Measurements from ENCODE around the gene ZBTB7B. TPM values are rescaled to one million over a fixed set of nuclear protein-coding genes. Genes with fewer than 3 reads are reported as not detected.

The ZBTB7B gene
- total and polyA plus RNA-seq, 9 of the 15 experiments (the other 6 are each of a cell fraction or from before 2014, with no cell fraction given) = 0.04 to 46.5 (median 15.2) TPM

DNA sequence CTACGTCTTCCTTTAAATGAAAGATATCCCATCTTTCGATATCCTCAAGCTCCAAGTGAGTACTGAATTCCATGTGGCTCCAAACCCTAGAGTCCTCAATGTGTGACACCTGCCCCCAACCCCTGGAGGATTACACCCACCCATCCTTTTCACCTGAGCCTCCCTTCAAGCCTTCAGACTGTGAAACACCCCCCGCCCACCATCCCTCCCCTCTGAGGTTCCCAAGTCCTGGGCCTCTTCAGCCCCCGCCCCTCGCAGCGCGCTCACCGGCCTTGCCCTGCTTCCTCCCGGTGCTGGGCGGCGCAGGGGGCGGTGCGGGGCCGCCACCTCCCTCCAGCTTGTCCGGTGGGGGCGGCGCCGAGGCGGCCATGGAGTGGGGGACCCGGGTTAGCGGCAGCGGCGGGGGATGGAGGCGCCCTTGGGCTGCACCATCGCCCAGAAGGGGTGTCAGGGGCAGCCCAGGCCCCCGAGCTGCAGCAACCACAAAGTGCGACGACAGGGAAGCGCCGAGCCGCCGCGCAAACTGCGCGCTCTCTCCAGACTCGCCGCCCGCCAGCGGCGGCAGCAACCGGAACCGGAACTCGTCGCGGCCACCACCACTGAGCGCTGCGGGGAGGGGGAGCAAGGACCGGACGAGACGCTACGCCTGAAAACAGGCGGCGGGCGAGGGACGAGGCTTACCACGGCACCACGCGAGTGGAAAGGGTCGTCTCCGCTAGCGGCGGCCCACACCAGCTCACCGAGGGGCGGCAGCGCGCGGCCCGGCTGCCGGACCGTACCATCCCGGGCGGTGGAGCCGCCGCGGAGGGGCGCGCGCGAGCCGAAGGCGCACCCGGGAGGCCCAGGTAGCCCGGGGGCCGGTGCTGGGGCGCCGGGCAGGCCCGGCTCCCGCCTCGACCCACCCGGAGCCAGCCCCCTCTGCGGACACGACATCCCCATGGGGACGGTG is 41.1 kb upstream of the ZBTB7B start, which contains the start of gene PYGO2 (continued):
- TF ChIP-seq, protein P1, sequence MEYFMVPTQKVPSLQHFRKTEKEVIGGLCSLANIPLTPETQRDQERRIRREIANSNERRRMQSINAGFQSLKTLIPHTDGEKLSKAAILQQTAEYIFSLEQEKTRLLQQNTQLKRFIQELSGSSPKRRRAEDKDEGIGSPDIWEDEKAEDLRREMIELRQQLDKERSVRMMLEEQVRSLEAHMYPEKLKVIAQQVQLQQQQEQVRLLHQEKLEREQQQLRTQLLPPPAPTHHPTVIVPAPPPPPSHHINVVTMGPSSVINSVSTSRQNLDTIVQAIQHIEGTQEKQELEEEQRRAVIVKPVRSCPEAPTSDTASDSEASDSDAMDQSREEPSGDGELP (CRISPR knock-in tag; IDR thresholded peaks at IDR 0.05; ENCODE audit: borderline replicate concordance) = peak; percentile 78
- TF ChIP-seq EGR1 (conservative IDR thresholded peaks at IDR 0.05) (peak; percentile 83), NCOR1 (IDR thresholded peaks at IDR 0.05) (peak; percentile 54; the same call in 1 of the 2 replicates), SIRT6 (IDR thresholded peaks at IDR 0.05; ENCODE audit: low read depth, low read length) (no peak), NR1H2 (CRISPR knock-in tag; IDR thresholded peaks at IDR 0.05) (peak; percentile 89; the same call in 1 of the 2 replicates), POLR2AphosphoS2 (IDR thresholded peaks at IDR 0.05; ENCODE audit: low read length) (peak; percentile 95), NR4A1 (CRISPR knock-in tag; IDR thresholded peaks at IDR 0.05) (0 out of 2 replicates have a peak, but pooled peaks have one; percentile 47), NR4A1 (tag; IDR thresholded peaks at IDR 0.05) (no peak; the same call in 1 of the 2 replicates), CC2D1A (IDR thresholded peaks at IDR 0.05) (no peak), ZBED1 (IDR thresholded peaks at IDR 0.05) (peak; percentile 70; the same call in 1 of the 2 replicates), MYBL2 (IDR thresholded peaks at IDR 0.05; ENCODE audit: low read depth) (no peak), MYBL2 (CRISPR knock-in tag; IDR thresholded peaks at IDR 0.05; ENCODE audit: borderline replicate concordance) (no peak), PHTF2 (CRISPR knock-in tag; IDR thresholded peaks at IDR 0.05) (peak; percentile 59; the same call in 1 of the 2 replicates), RBM17 (IDR thresholded peaks at IDR 0.05; ENCODE audit: borderline replicate concordance, low read depth, low read length) (no peak), BMI1 (IDR thresholded peaks at IDR 0.05; ENCODE audit: low read length) (no peak), ZNF445 (CRISPR knock-in tag; IDR thresholded peaks at IDR 0.05; ENCODE audit: low read depth) (no peak), ZNF3 (CRISPR knock-in tag; IDR thresholded peaks at IDR 0.05) (no peak), RBM14 (IDR thresholded peaks at IDR 0.05; ENCODE audit: borderline replicate concordance, insufficient read depth, low read depth, low read length) (no peak), POLR2B (IDR thresholded peaks at IDR 0.05; ENCODE audit: low read depth, partially characterized antibody) (peak; percentile 91), HCFC1 (IDR thresholded peaks at IDR 0.05; ENCODE audit: low read depth, low read length) (peak; percentile 57), RAD51 (IDR thresholded peaks at IDR 0.05; ENCODE audit: borderline replicate concordance, low read depth) (no peak), KLF6 (CRISPR knock-in tag; IDR thresholded peaks at IDR 0.05; ENCODE audit: borderline replicate concordance) (no peak), TEAD2 (tag; IDR thresholded peaks at IDR 0.05) (no peak), NCOA4 (IDR thresholded peaks at IDR 0.05; ENCODE audit: partially characterized antibody) (no peak), SP1 (CRISPR knock-in tag; IDR thresholded peaks at IDR 0.05) (peak; percentile 89), TBP (optimal IDR thresholded peaks at IDR 0.05; ENCODE audit: low read depth, low read length) (peak; percentile 70), FOXJ2 (tag; IDR thresholded peaks at IDR 0.05) (peak; percentile 72)
- TF ChIP-seq, protein P2, sequence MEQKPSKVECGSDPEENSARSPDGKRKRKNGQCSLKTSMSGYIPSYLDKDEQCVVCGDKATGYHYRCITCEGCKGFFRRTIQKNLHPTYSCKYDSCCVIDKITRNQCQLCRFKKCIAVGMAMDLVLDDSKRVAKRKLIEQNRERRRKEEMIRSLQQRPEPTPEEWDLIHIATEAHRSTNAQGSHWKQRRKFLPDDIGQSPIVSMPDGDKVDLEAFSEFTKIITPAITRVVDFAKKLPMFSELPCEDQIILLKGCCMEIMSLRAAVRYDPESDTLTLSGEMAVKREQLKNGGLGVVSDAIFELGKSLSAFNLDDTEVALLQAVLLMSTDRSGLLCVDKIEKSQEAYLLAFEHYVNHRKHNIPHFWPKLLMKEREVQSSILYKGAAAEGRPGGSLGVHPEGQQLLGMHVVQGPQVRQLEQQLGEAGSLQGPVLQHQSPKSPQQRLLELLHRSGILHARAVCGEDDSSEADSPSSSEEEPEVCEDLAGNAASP (IDR thresholded peaks at IDR 0.05) = no peak

All from K562 (cell line).